NT2/D1 (cell line): ENCODE measurements around the gene ZNF385B.

Experiments
- SUZ12 ChIP-seq: IDR thresholded peaks from 2 replicates; pipeline ENCODE4 v1.6.1; 2011; ENCODE audit not compliant: insufficient read length, insufficient read depth; ENCODE audit errors: extremely low read depth
- ZNF274 ChIP-seq: IDR thresholded peaks from 2 replicates; pipeline ENCODE4 v1.6.1; 2011; ENCODE audit warnings: mild to moderate bottlenecking, low read depth, low read length

- TF ChIP-seq SUZ12 (no peak), ZNF274 (no peak)
Observed at GRCh38 chr2:179470089-179470488, 391.3 kb downstream of the ZNF385B start.
